ENCODE data around the gene PLD3.
A peak's percentile ranks its signal among the peaks of the same experiment; 100 is the strongest.
"Not testable (repeated sequence)": the region's sequence is repeated elsewhere in the genome, so short reads cannot be mapped to it uniquely, and the experiment has no call there.

Gene PLD3

GRCh38 chr19:40348125-40348913 is at the start of gene PLD3, which contains the start of gene C19orf47:
PLD3 (plus strand) TSS chr19:40348695; CDS start chr19:40366484, 17,789 bp downstream.
C19orf47 (minus strand) TSS chr19:40348397; CDS start chr19:40341857, 6,540 bp downstream.
- ATAC-seq: peak; percentile 98

GRCh38 chr19:40300668-40301067 is 47.8 kb upstream of the PLD3 start:
- no peak for ATAC-seq

GRCh38 chr19:40302224-40303011 is 46.1 kb upstream of the PLD3 start:
- no peak for ATAC-seq

GRCh38 chr19:40303765-40304164 is 44.7 kb upstream of the PLD3 start:
- no peak for ATAC-seq

- no peak for ATAC-seq
Measured at GRCh38 chr19:40304306-40304705, 44.2 kb upstream of the PLD3 start.

- ATAC-seq: peak; percentile 45 to 46
Measured at GRCh38 chr19:40305403-40305802, 43.1 kb upstream of the PLD3 start.

GRCh38 chr19:40309666-40310065 is 38.8 kb upstream of the PLD3 start:
- no peak for ATAC-seq

GRCh38 chr19:40312533-40312932 is 36.0 kb upstream of the PLD3 start:
- ATAC-seq: no peak

GRCh38 chr19:40313229-40313983 is 35.1 kb upstream of the PLD3 start:
- ATAC-seq: no peak

GRCh38 chr19:40314656-40315055 is 33.8 kb upstream of the PLD3 start:
- no peak for ATAC-seq

- ATAC-seq: no peak
Measured at GRCh38 chr19:40315812-40316470, 32.6 kb upstream of the PLD3 start.

GRCh38 chr19:40317338-40317737 is 31.2 kb upstream of the PLD3 start:
- ATAC-seq: no peak

GRCh38 chr19:40320558-40320935 is 27.9 kb upstream of the PLD3 start:
- no peak for ATAC-seq

- no peak for ATAC-seq
Measured at GRCh38 chr19:40321076-40321475, 27.4 kb upstream of the PLD3 start.

GRCh38 chr19:40321566-40322270 is 26.8 kb upstream of the PLD3 start:
- ATAC-seq: no peak

- ATAC-seq: no peak
Measured at GRCh38 chr19:40322271-40322610, 26.3 kb upstream of the PLD3 start.

- no peak for ATAC-seq
Measured at GRCh38 chr19:40322951-40323615, 25.4 kb upstream of the PLD3 start.

- no peak for ATAC-seq
Measured at GRCh38 chr19:40323705-40324104, 24.8 kb upstream of the PLD3 start.

- no peak for ATAC-seq
Measured at GRCh38 chr19:40326201-40326600, 22.3 kb upstream of the PLD3 start.

GRCh38 chr19:40331052-40331451 is 17.4 kb upstream of the PLD3 start:
- ATAC-seq: no peak

- no peak for ATAC-seq
Measured at GRCh38 chr19:40332669-40333068, 15.8 kb upstream of the PLD3 start.

GRCh38 chr19:40333083-40333482 is 15.4 kb upstream of the PLD3 start:
- ATAC-seq: not testable (repeated sequence)

Measured in activated CD4-positive, CD25-positive, alpha-beta regulatory T cell treated with anti-CD3 and anti-CD28 coated beads, Interleukin-2, amount 50 U/mL, for 24 hours (primary cell).